OCI-M1 (cell line): ENCODE measurements around the gene ACKR1.

Experiments used
- DNase-seq: peaks from one replicate; lab custom pipeline; 2025; lab: John Stamatoyannopoulos, UW

ACKR1 gene

GRCh38 chr1:159187647-159188374, 16.9 kb upstream of the ACKR1 start:
- no peak for DNase-seq

GRCh38 chr1:159188375-159188788, 16.3 kb upstream of the ACKR1 start:
- DNase-seq: no peak

GRCh38 chr1:159190441-159190840, 14.2 kb upstream of the ACKR1 start:
- no peak for DNase-seq

- no peak for DNase-seq
Observed at GRCh38 chr1:159196543-159196942, 8.1 kb upstream of the ACKR1 start.

GRCh38 chr1:159197561-159198557, 6.8 kb upstream of the ACKR1 start:
- DNase-seq: peak; percentile 94

GRCh38 chr1:159199901-159200300, 4.8 kb upstream of the ACKR1 start:
- DNase-seq: no peak

GRCh38 chr1:159200769-159201168, 3.9 kb upstream of the ACKR1 start:
- DNase-seq: peak; percentile 14

GRCh38 chr1:159201642-159202041, 3.0 kb upstream of the ACKR1 start:
- DNase-seq: no peak

- DNase-seq: no peak
Observed at GRCh38 chr1:159203610-159204009, 1.1 kb upstream of the ACKR1 start.

GRCh38 chr1:159205225-159205624, 550 bp downstream of the ACKR1 start:
- no peak for DNase-seq

GRCh38 chr1:159206110-159206509, 1.4 kb downstream of the ACKR1 start:
- DNase-seq: no peak

- no peak for DNase-seq
Observed at GRCh38 chr1:159207080-159207479, 2.4 kb downstream of the ACKR1 start.

GRCh38 chr1:159207774-159208173, 3.1 kb downstream of the ACKR1 start:
- DNase-seq: no peak

GRCh38 chr1:159208175-159208825, 3.6 kb downstream of the ACKR1 start:
- DNase-seq: peak; percentile 27

- no peak for DNase-seq
Observed at GRCh38 chr1:159209061-159209460, 4.4 kb downstream of the ACKR1 start.

- peak; percentile 84 for DNase-seq
Observed at GRCh38 chr1:159211331-159212136, 6.9 kb downstream of the ACKR1 start.

- DNase-seq: no peak
Observed at GRCh38 chr1:159212596-159212995, 7.9 kb downstream of the ACKR1 start.

- DNase-seq: peak; percentile 70
Observed at GRCh38 chr1:159214149-159214760, 9.6 kb downstream of the ACKR1 start.

GRCh38 chr1:159218649-159219636, 14.3 kb downstream of the ACKR1 start:
- DNase-seq: no peak
